Effector memory CD4-positive, alpha-beta T cell (primary cell): Measurements from ENCODE around the gene CNOT1.

Experiments used
- DNase-seq, 3 donors: peaks; one replicate each; pipeline ENCODE4 v3.0.0-alpha.2; 2020
- H3K27ac ChIP-seq: 2 replicates; pipeline ENCODE4 v1.7.0; 2013; ENCODE audit warnings: mild to moderate bottlenecking, low read length, moderate library complexity; ENCODE audit not compliant: insufficient read depth, poor library complexity, severe bottlenecking
- H3K27me3 ChIP-seq: replicated peaks from 2 replicates; pipeline ENCODE4 v1.7.0; 2013; ENCODE audit warnings: mild to moderate bottlenecking, low read length; ENCODE audit not compliant: insufficient read depth, control insufficient read depth, poor library complexity, severe bottlenecking
- H3K36me3 ChIP-seq: 2 replicates; pipeline ENCODE4 v1.7.0; 2013; ENCODE audit warnings: mild to moderate bottlenecking, low read length, moderate library complexity; ENCODE audit not compliant: control insufficient read depth, insufficient read depth
- H3K4me1 ChIP-seq: 2 replicates; pipeline ENCODE4 v1.7.0; 2013; ENCODE audit warnings: low read length, mild to moderate bottlenecking; ENCODE audit not compliant: control insufficient read depth, insufficient read depth, poor library complexity, severe bottlenecking
- H3K4me3 ChIP-seq: 2 replicates; pipeline ENCODE4 v1.7.0; 2013; ENCODE audit warnings: low read length, low read depth, mild to moderate bottlenecking; ENCODE audit not compliant: insufficient read depth, poor library complexity, severe bottlenecking
- H3K9me3 ChIP-seq: 2 replicates; pipeline ENCODE4 v1.7.0; 2013; ENCODE audit warnings: mild to moderate bottlenecking, low read length, moderate library complexity; ENCODE audit not compliant: control insufficient read depth

CNOT1 gene

DNA sequence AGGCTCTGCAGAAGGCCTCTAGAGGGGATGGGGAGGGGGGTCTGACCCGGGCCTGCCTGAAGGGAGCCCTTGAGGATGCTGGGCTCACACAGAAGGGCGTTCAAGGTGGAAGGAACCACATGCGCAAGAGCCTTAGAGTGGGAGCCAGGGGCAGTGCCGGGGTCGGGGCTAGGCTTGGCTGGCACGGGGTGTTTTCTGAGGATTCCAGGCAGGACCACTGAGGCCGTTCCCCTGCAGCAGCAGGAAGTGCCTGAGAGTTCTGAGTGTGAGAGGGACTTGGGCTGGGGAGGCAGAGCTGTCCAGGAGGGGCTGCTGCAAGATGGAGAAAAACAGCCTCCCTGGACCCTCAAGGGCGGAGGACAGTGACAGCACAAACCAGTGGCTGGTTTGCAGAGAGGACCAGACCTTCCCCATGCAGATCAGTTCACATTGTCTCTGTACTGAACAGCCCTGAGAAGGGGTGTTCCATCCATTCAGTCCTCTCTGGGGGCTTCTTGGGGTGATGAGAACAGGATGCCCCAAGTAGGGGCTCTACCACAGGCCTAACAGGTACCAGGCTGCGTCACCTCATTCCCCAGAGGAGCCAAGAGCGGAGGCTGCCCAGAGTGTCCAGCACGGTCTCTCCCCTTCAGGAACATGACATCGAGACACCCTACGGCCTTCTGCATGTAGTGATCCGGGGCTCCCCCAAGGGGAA lies 126.3 kb downstream of the CNOT1 start:
- no peak for DNase-seq
- Histone ChIP-seq H3K36me3 (no peaks in the 10 kb centered on the region), H3K4me1 (peaks cover 19% of the 10 kb centered on the region), H3K4me3 (no peak overlapping the region), H3K9me3 (no peaks in the 10 kb centered on the region), H3K27me3 (peaks cover 5% of the 10 kb centered on the region), H3K27ac (no peak overlapping the region)

DNA sequence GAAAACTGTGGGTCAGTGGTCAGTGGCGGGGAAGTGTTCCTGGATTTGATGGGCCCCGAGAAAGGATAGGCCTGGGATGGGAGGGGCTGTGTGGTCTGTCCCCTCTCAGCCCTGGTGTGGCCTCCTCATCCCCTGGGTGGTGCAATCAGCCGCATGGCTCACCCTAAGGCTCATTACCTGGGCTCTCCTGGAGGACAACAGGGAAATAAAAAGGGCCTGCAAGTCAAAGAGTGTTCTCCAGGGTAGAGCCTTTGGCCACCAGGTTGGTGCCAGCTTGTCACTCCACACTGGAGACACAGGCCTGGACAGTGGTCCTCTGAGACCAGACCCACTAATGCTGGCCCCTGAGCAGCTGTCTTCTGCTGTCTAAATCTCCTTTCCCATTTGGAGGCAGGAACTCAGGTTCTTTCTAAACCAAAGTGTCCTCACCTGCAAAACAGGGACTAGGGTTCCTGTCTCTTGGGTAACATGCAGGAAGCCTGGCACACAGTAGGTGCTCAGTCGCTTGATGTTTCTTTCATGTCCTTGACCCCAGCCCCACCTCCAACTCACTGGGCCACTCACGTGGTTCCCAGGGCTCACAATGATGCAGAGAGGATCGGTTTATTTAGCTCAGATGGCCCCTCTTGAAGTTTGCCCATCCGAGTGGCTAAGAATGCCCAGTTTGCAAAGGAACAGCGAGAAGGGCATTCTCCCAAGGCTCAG lies 127.3 kb downstream of the CNOT1 start:
- no peak overlapping the region for H3K4me3 ChIP-seq
- no peaks in the 10 kb centered on the region for H3K9me3 ChIP-seq
- H3K27ac ChIP-seq: no peak overlapping the region
- H3K4me1 ChIP-seq: peaks cover 19% of the 10 kb centered on the region
- H3K36me3 ChIP-seq: no peaks in the 10 kb centered on the region
- H3K27me3 ChIP-seq: peaks cover 5% of the 10 kb centered on the region
- DNase-seq: no peak

DNA sequence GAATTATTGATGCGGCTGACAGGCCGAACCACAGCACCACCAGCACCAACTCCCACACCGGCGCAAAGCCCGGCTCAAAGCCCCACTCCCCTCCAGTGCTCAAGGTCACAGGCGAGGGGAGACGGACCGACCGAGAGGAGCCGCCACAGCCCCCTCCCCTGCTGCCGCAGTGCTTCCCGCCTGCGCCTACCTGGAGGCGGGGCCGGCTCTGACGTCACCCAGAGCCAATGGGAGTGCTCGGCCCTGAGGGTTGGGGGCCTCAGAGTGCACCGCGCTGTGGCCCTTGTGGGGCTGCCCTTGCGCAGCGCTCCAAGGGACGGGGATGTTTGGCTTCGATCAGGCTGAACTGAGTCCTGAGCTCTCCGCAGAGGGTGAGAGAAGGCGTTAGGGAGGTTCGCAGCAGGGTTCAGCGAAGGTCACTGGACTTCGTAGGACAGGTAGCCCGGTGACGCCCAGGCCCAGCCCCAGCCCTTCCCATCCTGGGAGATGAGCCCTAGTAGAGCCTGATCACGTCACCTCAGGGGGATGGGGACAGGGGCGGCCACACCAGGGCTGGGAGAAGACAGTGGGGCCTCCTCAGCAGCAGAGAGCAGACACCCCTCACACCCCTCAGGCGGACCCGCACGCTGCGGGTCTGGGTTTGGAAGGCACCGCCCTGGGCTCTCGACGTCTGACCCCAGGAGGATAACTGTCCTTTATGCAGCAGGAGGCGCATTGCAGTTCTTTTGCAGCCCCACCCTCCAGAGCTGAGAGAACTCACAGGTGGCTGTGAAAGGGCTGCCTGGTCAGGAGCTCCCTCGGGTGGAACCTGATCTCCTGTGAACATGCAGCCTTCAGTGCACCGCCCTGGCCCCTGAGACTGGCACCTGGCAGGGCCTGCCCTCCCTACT lies 128.1 kb downstream of the CNOT1 start:
- peak in 2 of 3 donors; percentile 24 to 46 for DNase-seq
- peaks cover 19% of the 10 kb centered on the region for H3K4me1 ChIP-seq
- no peaks in the 10 kb centered on the region for H3K9me3 ChIP-seq
- peak overlapping the region; percentile 4 for H3K27ac ChIP-seq
- H3K27me3 ChIP-seq: peaks cover 5% of the 10 kb centered on the region
- no peaks in the 10 kb centered on the region for H3K36me3 ChIP-seq
- peak overlapping the region; percentile 64 for H3K4me3 ChIP-seq

- DNase-seq: no peak
- Histone ChIP-seq H3K36me3 (no peaks in the 10 kb centered on the region), H3K27ac (peak overlapping the region; percentile 4), H3K27me3 (peaks cover 5% of the 10 kb centered on the region), H3K4me1 (peaks cover 19% of the 10 kb centered on the region), H3K9me3 (no peaks in the 10 kb centered on the region), H3K4me3 (peak overlapping the region; percentile 64)
Observed at GRCh38 chr16:58500430-58501241, 129.0 kb downstream of the CNOT1 start.

- Histone ChIP-seq H3K27me3 (peaks cover 5% of the 10 kb centered on the region), H3K4me1 (peaks cover 19% of the 10 kb centered on the region), H3K27ac (peak within 1 kb of the TSS; percentile 4), H3K36me3 (no peaks in the 10 kb centered on the region), H3K9me3 (no peaks in the 10 kb centered on the region), H3K4me3 (peak within 1 kb of the TSS; percentile 64)
- DNase-seq: peak in 2 of 3 donors; percentile 18 to 30
Observed at GRCh38 chr16:58499615-58500351, 129.8 kb downstream of the CNOT1 start, which contains the start of gene NDRG4. NDRG4 (plus strand) TSS chr16:58500143; CDS start chr16:58500249, 106 bp downstream.

DNA sequence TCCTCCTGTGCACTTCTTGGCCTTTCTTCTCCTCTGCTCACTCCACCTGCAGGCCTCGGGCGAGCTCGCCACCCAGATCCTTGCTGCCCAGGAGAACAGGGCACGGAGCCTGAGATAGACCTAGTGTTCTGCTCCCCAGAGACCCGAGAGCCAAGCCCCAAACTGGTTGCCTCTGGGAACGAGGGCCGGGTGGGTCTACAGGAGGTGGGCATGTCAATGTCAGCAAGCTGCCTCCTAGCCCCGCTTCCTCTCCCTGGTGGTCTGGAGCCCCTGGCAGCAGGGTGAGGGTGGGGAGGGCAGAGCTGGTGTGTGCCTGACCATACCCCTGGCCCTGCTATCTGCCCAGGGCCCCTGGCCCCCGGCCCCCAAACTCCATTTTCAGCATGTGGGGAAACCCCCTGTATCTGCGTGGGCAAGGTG lies 130.5 kb downstream of the CNOT1 start:
- no peak overlapping the region for H3K4me3 ChIP-seq
- H3K27me3 ChIP-seq: peaks cover 5% of the 10 kb centered on the region

DNA sequence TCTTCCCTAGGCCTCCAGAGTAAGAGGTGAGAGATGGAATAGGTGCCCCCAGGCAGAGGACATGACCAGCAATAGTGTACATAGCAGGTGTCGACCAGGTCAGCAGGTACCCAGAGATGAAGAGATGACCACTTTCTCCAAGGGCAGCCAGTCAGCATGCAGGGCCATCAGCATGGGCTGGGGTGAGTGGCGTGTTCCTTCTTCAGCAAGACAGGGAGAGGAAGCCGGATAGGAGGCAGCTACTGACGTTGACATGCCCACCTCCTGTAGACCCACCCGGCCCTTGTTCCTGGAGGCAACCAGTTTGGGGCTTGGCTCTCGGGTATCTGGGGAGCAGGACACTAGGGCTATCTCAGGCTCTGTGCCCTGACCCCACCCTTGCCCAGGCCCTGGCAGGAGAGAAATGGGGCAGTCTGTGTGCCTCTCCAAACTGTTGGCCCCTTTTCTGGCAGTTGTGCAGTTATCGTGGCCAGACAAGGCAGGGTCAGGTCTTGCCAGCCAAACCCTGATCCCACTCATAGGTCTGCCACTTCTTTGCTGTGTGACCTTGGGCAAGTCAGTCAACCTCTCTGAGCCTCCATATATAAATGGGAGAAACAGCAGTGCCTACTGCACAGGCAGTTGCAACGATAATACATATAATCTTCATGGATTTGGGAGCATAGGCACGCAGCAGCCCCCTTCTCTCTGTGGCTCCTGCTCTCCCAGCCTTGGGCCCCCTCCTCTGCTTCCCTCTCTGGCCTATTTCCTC lies 131.1 kb downstream of the CNOT1 start:
- Histone ChIP-seq H3K27ac (no peak overlapping the region), H3K27me3 (peaks cover 5% of the 10 kb centered on the region), H3K4me1 (peaks cover 19% of the 10 kb centered on the region), H3K36me3 (no peaks in the 10 kb centered on the region), H3K9me3 (no peaks in the 10 kb centered on the region), H3K4me3 (no peak overlapping the region)
- DNase-seq: no peak

More for the DNA sequence above, 130.5 kb downstream of the CNOT1 start:
- peaks cover 19% of the 10 kb centered on the region for H3K4me1 ChIP-seq
- DNase-seq: no peak
- no peak overlapping the region for H3K27ac ChIP-seq
- no peaks in the 10 kb centered on the region for H3K9me3 ChIP-seq
- no peaks in the 10 kb centered on the region for H3K36me3 ChIP-seq

- no peaks in the 10 kb centered on the region for H3K36me3 ChIP-seq
- H3K9me3 ChIP-seq: no peaks in the 10 kb centered on the region
- H3K4me3 ChIP-seq: no peak overlapping the region
- H3K27ac ChIP-seq: no peak overlapping the region
- peaks cover 19% of the 10 kb centered on the region for H3K4me1 ChIP-seq
- DNase-seq: no peak
- H3K27me3 ChIP-seq: peaks cover 5% of the 10 kb centered on the region
Observed at GRCh38 chr16:58497935-58498334, 131.7 kb downstream of the CNOT1 start.
